ENCODE data around the gene ZFP91.

The ZFP91 gene

GRCh38 chr11:58659910-58660570 is 81.2 kb downstream of the ZFP91 start:
- no peak for DNase-seq (ENCODE audit: low read depth in 1 of 2, low spot score in 1 of 2)
